ENCODE measurements around the gene PLA2G4F.

Gene PLA2G4F

GRCh38 chr15:42089942-42090341, 66.5 kb downstream of the PLA2G4F start:
- Histone ChIP-seq H3K9me3 (no peaks in the 10 kb centered on the region), H3K27ac (no peak overlapping the region), H3K36me3 (no peaks in the 10 kb centered on the region), H3K4me3 (ENCODE audit: low read depth in 1 of 2, low read length in 1 of 2) (no peak overlapping the region), H3K27me3 (no peaks in the 10 kb centered on the region), H3K4me1 (ENCODE audit: control insufficient read depth in 1 of 2, insufficient read depth in 1 of 2, low read depth in 1 of 2, low read length in 1 of 2) (peaks cover under 1 to 2% of the 10 kb centered on the region in 2 experiments)
- TF ChIP-seq CTCF (IDR thresholded peaks at IDR 0.05), result no peak
